SHP77 treated with DMSO at 0.1 percent for 48 hours (cell line): Measurements from ENCODE around the gene SLC18A3.

ENCODE experiments used
- DNase-seq: peaks from one replicate; lab custom pipeline; 2025; lab: John Stamatoyannopoulos, UW

Gene SLC18A3

GRCh38 chr10:49611816-49612512, 1.9 kb downstream of the SLC18A3 start:
- DNase-seq = no peak

- DNase-seq = no peak
These were observed 2.5 kb downstream of the SLC18A3 start for GRCh38 chr10:49612513-49613164.

- DNase-seq = no peak
These were observed 3.2 kb downstream of the SLC18A3 start for GRCh38 chr10:49613165-49613881.

GRCh38 chr10:49613882-49614241, 3.8 kb downstream of the SLC18A3 start, which contains the start of gene CHAT:
CHAT (plus strand) TSS chr10:49614037; CDS start chr10:49614190, 153 bp downstream.
- no peak for DNase-seq

GRCh38 chr10:49614242-49615198, 4.4 kb downstream of the SLC18A3 start:
- DNase-seq = no peak

GRCh38 chr10:49615213-49615612, 5.1 kb downstream of the SLC18A3 start:
- no peak for DNase-seq

- DNase-seq = no peak
These were observed 5.6 kb downstream of the SLC18A3 start for GRCh38 chr10:49615721-49616120.

- no peak for DNase-seq
These were observed 6.5 kb downstream of the SLC18A3 start for GRCh38 chr10:49616421-49617101.

GRCh38 chr10:49617121-49618020, 7.3 kb downstream of the SLC18A3 start:
- DNase-seq = no peak

GRCh38 chr10:49618821-49619220, 8.7 kb downstream of the SLC18A3 start:
- DNase-seq = no peak

GRCh38 chr10:49619613-49620012, 9.5 kb downstream of the SLC18A3 start:
- DNase-seq = no peak

- no peak for DNase-seq
These were observed 10.2 kb downstream of the SLC18A3 start for GRCh38 chr10:49620286-49620810.

- no peak for DNase-seq
These were observed 10.8 kb downstream of the SLC18A3 start for GRCh38 chr10:49620841-49621378.

- DNase-seq = no peak
These were observed 11.5 kb downstream of the SLC18A3 start for GRCh38 chr10:49621561-49621960.

- DNase-seq = no peak
These were observed 12.6 kb downstream of the SLC18A3 start for GRCh38 chr10:49622426-49623425.

GRCh38 chr10:49624629-49625028, 14.5 kb downstream of the SLC18A3 start:
- no peak for DNase-seq

GRCh38 chr10:49625411-49625810, 15.3 kb downstream of the SLC18A3 start:
- no peak for DNase-seq

- DNase-seq = no peak
These were observed 16.9 kb downstream of the SLC18A3 start for GRCh38 chr10:49627038-49627437.
